ENCODE measurements around the gene PSMB11.
"Not testable (repeated sequence)": the region's sequence is repeated elsewhere in the genome, so short reads cannot be mapped to it uniquely, and the experiment has no call there.

The PSMB11 gene

DNA sequence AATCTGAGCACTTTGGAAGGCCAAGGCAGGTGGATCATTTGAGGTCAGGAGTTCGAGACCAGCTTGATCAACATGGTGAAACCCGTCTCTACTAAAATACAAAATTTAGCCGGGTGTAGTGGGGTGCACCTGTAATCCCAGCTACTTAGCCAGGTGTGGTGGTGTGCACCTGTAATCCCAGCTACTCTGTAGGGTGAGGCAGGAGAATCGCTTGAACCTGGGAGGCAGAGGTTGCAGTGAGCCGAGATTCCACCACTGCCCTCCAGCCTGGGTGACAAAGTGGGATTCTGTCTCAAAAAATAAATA, 28.3 kb upstream of the PSMB11 start:
- not testable (repeated sequence) for DNase-seq

DNA sequence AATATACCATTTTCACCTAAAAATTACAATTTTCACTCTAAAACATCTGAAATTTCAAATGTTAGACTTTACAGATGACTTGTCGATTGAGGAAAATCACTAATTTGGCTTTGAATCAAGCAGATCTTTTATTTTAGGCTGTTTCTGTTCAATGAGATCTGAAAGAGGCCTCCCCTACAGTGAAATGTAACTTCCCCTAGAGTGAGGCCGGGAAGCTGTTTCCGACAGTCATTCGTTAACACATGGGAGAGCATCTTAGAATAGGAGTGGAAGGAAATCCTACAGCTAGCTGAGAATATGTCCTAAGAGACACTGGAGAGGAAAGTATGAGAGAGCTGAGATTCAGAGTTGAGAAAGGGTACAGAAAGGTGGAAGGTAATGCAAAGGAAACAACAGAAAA, 26.4 kb upstream of the PSMB11 start:
- peak in 3 of 4 experiments; percentile 20 to 37 (median 34) for DNase-seq

DNA sequence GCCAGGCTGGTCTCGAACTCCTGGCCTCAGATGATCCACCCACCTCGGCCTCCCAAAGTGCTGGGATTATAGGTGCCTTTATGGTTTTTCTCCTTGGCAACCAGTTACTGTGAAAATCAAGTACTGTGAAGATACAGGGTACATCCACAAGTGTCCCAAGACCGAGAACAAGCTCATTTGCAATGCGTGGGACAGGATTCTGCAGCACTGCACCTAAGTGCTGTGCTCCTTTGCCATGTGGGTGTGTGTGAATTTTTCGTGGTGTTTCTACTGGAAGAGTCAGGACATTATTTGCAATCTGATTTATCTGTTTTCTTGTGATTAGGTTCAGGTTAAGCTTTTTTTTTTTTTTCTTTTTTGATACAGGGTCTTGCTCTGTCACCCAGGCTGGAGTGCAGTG, 24.9 kb upstream of the PSMB11 start:
- no peak for DNase-seq

GRCh38 chr14:23018107-23018506, 23.9 kb upstream of the PSMB11 start:
- no peak for DNase-seq

DNA sequence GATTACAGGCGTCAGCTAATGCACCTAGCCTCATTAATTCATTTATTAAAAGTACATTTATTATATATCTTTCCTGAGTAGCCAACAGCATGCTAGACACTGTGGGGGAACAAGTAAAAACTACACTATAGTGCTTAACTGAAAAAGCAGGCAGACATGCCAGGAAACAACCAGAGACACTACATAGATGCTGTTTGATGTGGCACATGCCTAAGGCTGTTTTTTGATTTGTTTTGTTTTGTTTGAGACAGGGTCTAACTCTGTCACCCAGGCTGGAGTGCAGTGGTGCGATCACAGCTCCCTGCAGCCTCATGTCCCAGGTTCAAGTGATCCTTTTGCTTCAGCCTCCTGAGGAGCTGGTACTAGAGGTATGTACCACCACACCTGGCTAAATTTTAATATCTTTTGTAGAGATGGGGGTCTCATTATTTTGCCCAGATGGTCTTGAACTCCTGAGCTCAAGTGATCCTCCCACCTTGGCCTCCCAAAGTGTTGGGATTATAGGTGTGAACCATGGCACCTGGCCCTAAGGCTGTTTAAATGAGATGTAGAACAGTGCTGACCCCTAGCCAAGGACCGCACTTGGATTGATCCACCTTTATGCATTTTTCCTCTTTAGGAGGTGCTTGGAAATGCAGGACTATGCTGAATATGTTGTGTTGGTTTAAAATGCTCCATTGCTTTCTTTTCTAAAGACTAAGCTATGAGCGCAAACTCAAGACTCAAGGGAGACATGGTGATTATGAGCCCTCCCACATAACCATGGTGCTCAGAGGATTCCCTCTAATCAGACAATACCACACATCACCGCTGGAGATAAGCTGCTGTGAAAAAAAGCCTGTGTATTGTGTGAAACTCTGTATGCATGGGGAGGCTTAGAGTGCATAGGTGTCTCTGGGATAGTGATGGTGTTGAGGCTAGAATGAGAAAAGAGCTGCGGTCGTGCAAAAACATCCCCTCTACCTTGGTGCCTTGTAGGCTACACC, 21.6 kb upstream of the PSMB11 start:
- no peak for DNase-seq

GRCh38 chr14:23021434-23021833, 20.6 kb upstream of the PSMB11 start:
- no peak for DNase-seq

DNA sequence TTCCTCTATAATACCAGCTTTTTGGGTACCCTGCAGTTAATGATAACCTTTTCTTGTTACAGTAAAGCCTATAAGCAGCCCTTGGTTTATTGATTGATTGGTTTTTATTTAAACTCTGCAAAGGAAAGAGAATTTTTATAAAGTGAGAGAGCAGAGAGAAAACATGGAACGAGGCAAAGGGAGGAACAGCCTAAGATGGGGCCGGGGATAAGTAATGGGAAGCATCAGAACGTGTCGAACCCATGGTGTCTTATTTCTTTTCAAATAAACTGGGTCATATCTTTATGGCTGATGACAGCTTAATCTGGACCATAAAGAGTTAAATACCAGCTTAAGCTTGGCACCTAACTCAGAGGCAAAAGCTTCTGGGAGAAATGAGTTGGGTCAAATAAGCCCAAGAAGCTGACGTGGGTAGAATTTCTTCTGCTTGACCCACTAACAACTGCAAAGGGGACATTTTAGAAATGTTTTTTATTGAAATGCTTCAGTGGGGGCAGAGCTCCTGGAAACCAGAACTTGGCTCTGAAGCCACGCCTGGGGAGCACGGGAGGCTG, 20.0 kb upstream of the PSMB11 start:
- DNase-seq: no peak

DNA sequence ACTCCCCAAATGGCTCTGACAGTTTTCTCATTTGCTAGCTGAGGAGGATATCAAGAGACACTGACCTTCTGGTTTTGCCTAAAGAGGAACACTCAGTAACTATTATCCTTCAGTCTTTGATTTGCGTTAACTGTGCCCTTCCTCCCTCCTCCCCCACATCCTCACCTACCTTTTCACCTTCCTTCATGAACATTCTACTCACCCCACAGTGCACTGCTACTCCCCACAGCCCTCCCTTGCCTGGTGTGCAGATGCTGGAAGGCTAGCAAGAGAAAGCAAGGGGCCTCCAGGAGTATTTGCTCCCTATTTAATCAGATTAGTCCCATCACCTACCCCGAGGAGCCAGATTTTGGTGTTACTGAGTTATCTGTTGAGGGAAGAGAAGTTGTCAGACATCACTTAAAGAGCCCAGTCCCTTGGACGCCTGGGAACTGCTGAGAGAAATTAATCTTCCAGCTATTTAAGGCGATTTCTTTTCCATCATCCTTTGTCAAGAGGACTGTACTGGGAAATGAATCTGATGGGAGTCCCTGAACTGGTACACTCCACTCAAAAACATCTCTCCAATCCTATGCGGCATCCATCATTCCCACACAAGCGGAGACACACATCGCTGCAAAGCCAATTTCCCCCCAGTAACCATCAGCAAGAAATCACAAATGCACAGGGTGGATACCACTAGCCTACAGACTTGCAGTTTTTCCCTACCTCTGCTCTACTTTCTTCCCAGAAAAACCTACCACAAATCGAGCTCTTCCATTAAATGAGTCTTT, 18.8 kb upstream of the PSMB11 start:
- DNase-seq: no peak

GRCh38 chr14:23023795-23024152, 18.2 kb upstream of the PSMB11 start:
- no peak for DNase-seq

DNA sequence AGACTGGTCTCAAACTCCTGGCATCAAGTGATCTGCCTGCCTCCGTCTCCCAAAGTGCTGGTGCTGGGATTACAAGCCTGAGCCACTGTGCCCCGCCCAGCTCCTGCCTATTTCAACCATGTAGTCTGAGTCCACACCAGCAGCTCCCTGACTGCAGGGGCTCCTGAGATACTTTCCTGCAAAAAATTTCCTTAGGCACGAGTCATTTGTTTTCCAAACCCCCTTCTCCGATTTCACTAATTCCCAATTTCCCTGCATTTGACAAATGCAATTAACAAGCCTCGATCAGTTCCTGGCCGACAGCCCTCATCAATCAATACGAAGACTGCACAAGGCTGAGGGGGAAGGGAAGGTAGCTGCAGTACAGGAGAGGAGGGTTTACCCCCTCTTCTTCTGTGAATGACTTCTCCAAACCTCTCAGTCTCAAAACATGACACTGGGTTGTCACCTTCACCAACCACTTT, 17.4 kb upstream of the PSMB11 start:
- no peak for DNase-seq

DNA sequence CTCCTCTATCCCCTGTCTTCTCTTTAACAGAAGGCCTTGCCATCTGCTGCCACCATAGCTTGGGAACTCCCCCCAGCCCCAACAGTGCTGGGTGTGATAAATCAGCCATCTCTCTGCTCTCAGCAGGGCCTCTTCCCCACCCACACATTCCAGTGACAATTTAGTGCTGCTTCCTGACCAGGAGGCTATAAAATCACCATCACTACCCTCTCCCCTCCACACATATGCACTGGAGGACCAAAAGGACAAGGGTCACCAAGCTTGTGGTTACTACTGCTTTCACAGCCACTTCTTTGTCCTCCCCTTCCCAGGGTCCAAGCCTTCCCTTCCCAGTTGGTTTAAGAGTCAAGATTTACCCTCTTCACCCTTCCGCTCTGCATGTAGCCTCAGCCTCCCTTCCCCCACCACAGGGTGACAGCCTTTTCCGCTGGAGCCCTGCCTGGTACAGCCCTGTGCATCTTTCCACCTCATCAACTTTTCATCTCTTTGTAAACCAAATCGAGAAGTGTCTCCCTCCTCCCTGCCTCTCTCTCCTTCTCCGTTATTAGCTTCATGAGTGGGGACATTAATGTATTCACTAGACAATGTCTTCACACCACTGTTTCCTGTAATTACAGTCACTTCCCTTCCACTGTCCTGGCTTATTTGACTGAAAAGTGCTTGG, 16.7 kb upstream of the PSMB11 start:
- no peak for DNase-seq

- DNase-seq: peak in 3 of 4 experiments; percentile 21 to 48 (median 26)
These were observed 13.2 kb upstream of the PSMB11 start for GRCh38 chr14:23028799-23029198.

DNA sequence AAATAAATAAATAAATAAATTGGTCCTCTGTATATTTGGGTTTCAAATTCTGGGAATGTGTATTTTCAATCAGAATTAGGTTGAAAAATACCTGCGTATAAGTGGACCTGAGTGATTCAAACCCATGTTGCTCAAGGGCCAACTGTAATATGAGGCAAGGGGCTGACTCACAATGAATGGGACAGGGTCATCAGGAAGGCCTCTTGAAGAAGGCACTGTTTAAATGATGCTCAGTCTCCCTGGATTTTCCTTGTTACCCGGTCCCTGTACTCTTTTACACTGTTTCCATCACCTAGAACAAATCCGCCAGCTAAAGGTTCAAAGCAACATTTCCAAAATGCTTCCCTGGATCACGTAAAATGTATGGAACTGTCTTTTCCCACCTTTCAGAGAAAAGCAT, 11.1 kb upstream of the PSMB11 start:
- DNase-seq: no peak

GRCh38 chr14:23033251-23033727, 8.7 kb upstream of the PSMB11 start:
- DNase-seq: no peak

DNA sequence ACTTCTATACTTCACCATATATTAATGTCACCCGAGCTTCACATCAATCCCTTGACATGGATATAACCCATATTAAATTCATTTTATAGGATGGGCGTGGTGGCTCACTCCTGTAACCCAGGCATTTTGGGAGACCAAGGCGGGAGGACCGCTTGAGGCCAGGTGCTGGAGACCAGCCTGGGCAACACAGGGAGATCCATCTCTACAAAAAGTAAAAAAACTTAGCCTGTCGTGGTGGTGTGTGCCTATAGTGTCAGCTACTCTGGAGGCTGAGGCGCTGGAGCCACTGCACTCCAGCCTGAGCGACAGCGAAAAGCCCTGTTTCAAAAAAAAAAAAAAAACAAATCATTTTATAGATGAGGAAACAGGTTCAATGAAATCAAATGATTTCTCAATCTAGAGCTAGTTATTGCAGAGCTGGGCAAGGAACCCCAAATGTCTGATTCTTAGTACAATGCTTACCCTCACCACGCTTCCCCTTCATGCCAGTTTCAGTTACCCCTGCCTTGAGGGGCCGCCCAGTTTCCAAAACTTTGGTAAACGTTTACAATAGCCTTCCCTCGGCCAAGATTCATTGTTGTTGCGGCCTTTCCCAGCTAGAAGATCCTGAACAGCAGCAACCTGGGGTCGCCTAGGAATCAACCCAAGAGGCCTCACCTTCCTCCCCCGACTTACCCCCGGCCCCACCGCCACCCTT, 8.1 kb upstream of the PSMB11 start:
- DNase-seq: peak in 2 of 4 experiments; percentile 16 to 28

DNA sequence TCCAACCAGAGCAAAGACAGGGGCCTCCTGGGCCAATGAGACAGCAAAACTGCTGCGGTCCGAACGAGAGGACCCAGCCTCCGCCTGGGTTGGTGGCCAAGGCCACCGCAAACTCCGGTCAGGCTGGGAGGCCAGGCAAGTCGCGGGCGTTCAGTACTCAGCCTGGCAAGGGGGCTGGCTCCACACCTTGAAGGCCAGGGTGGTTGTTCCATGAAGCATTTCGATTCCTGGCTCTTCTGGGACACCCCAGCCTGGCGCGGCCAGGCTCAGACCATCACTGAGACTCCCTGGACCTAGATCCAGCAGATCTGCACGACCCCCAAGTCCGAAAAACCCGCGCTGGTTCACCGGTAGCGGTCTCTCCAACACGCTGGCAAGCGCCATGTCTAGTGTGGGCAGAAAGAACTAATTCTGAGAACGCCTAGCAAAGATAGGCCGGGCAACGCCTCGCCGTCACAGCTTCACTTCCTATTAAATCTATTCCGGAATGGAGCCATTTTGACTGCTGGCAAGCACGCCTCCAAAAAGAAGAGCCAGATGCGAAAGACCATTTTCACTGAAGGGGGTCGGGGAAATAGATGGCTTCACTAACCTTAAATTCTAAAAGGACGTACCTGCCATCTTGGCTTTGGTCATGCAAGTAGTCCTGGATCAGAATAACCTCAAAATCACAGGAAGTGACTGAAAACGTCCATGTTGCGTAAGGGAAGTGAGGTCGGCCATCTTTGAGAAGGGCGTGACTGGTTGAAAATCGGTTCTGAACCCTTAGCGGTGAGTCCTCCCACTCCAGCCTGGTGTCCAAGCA, 7.3 kb upstream of the PSMB11 start, which contains the start of gene PSMB5:
Gene PSMB5, minus strand, starts transcription at position 403 of the 805 bp plus-strand sequence. Its CDS starts 19 bp downstream, at position 384.
- DNase-seq: peak; percentile 93 to 97 (median 95)

DNA sequence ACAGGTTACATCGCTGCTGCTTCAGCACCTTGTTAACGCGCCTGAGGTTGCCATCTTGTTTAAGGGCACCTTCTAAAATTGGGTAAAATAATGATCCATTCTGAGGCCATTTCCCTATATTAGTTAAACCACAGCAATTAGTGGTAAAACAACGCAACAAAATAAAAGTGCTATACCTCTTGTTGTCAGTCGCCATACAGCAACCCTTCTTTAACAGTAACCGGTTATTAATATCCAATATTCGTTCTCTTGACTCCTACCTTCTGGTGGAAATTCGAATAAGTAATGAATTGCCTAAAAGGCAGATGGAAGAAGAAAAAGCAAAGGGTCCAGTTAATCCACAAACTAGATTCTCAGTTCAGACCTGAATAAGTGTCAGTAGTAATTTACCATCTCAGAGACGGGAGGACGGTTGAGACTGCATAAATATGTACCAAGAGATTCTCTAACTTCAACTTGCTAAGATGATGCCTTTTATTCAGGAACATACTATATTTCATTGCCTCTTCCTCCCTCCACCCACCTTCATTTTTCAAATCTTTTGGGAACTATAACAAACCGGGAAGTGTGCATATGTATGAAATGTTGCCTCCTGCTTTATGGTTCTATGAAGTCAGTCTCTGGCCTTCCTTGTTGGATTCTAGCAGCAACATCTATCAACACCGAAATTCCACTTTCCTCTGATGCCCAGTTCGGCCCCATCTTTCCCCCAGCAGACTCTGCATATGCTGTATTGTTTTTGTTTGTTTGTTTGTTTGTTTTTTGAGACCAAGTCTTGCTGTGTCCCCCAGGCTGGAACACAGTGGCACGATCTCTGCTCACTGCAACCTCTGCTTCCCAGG, 6.5 kb upstream of the PSMB11 start:
- DNase-seq: peak in 1 of 4 experiments; percentile 12

- no peak for DNase-seq
These were observed 1.9 kb upstream of the PSMB11 start for GRCh38 chr14:23040100-23040499.

- DNase-seq: no peak
These were observed 283 bp upstream of the PSMB11 start for GRCh38 chr14:23041729-23042128.

DNA sequence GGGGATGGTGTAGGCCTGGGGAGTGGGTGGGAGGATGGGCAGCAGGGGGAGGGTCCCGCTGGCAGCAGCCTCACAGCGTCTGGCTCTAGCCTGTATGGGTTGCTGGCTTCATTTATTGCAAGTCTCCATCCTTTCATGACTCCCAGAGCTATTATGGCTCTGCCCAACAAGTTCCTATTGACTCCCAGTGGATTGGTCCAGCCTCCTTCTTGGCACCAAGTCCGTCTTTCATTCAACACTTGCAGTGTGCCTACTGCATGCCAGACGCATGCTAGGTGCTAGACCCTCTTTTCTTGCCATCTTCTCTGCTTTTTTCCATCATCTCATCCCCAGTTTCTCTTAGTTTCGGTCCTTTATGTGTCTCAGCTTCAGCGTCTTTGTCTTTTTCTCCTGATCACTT, 1.1 kb downstream of the PSMB11 start:
- no peak for DNase-seq
